GM21526 (cell line): Measurements from ENCODE around the gene SFMBT2.

Source experiments
- ATAC-seq: cut with Tn5 transposase; IDR thresholded peaks from one replicate; pipeline ENCODE4 v1.9.1; 2021; ENCODE audit warnings: moderate library complexity; ENCODE audit not compliant: unreplicated experiment, low FRiP score

SFMBT2 gene

DNA sequence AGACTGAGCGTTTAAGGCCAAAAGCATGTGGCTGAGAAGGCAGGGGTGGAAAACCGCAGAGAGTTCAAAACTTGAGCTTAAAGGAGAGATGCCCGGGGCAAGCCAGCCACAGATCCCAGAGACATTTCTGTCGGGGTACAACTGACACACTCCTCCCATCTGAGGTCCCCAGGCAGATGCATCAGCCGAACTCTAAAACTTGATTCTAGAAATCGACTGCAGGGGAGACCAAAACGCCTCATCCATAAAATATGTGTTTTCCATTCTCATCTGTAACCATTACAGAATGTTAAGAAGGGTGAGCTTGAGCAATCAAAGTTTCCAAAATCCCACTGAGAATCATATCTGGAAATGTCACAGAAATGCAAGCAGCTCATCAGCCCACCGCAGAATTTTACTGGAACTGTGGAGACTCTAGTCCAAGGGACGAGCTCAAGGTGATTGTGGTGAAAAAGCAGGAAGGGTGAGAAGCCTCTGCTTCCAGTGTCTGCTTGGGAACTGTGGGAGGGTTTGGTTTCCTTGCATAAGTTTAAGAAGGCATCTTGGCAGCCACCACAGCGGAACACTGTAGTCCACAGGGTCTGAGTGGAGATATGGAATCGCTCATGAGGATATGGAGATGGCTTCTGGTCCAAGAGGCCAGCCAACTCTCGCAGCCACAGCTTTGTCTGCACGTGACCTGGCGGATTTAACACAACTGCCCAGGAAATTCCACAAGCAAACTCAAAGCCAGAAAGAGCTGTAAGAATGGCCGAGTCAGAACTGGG, 249.2 kb downstream of the SFMBT2 start:
- no peak for ATAC-seq

DNA sequence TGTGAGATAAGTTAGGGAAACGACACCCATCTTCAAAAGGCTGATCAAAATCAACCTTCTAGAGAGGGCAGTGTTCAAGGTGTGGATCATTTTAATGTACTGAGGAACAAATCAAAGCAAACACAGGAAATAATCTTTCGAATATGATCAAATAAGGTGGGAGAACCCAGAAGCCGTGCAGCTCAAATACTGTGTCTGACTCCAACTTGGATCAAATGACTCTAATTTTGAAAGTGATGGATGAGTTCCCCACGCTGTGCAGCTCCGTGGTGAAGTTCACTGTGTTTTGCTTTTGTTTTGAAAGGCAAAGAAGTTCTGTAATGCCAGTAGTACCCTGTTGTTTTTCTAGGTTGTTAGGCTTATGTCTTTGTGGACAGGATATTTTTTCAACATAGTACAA, 250.9 kb downstream of the SFMBT2 start:
- ATAC-seq, result no peak

DNA sequence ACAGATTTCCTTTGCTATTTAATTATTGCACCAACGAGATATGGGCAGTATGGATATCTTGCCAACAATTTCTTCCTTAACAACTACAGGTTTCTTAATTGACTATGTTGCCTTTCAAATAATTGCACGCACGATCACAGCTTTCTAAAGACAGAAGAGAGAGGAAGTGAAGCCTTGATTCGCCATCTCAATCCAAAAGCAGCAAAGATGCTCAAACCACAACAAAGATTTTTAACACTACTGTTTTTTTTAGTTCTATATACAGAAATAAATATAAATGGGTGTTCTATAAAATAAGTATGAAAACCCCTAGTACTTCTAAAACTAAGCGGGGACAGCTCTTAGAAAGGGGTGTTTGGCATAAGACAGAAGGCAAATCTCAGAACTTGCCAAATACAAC, 251.3 kb downstream of the SFMBT2 start:
- no peak for ATAC-seq

DNA sequence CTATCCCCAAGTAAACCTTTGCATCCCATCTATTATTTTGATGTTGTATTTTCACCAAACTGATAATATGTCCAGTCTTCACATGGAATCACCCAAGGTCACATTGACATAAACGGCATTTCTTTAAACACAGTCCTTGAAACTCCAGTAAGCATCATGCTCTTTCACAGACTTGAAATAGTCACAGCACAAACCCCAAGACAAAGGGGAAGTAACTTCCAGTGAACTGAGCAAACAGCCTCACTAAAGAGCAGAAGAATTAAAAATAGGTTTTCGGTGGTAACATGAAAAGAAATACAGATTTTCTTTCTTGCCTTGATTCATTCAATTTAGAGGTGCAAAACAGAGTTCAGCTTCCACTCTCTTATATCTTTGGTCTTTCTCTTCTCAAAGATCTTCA, 253.7 kb downstream of the SFMBT2 start:
- ATAC-seq, result no peak

DNA sequence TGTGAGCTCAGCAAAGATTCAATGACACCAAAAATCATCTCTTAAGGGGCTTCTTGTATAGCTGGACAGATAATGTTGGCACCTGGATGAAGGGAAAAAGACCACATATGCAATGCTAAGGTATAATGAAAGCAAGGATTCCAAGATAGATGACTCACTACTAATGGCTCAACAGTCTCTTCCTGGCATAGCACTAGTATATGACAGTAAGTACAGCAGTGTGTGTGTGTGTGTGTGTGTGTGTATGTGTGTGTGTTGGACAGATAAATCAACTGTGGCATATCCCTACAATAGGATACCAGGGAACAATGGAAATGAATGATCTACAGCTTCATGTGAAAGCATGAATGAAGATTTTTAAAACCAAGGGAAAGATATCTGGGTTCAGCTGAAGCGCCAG, 257.1 kb downstream of the SFMBT2 start:
- ATAC-seq, result no peak

DNA sequence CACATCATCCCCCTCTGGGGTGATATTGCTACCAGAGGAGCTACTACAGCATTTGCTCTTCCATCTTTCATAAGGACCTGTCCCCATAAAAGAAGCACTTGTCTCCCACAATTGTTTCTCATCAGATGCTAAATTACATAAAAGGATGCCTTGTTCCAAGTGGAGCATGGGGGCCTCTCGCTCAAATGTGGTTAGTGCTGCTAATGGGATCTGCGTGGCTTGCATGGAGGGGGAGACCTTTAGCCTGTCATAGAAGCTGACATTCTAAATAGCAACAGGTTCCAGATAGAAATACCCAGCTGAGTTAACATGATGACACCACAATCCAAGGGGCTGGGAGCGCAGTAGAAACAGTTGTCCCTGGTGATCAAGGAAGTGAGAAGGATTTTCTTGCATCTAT, 257.9 kb downstream of the SFMBT2 start:
- no peak for ATAC-seq

DNA sequence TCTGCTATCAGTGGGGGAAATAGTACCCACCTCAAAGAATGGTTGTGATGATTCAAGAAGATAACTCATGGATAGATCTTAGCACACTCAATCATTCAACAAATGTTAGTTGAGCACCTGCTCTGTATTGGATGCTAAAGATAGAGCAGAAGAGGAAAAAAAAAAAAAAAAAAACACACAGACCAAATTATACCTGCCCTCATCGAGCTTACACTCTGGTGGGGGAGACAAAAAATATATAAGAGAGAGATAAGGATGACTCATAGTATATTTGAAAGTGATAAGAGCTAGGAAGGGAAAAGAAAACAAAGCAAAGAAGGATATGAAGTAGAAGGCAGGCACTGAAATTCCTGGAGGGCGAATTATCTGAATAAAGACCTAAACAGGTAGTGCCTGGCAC, 258.5 kb downstream of the SFMBT2 start:
- ATAC-seq, result no peak

DNA sequence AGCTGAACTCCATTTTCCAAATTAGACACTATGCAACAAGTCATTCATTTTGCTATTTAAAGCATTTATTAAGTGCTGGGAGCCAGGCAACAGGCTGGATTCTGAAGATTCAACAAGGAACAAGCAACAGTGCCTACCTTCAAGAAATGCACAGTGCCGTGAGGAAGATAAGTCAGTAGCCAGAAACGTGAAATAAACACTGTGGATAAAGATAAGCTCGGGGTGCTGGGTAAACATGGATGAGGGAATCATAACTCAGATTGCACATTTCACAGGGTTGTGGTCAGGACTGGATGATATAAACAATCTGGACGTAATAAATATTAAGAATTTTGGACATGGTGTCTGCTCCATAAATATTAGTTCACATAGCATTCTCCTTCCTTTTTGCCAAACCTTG, 259.3 kb downstream of the SFMBT2 start:
- no peak for ATAC-seq

DNA sequence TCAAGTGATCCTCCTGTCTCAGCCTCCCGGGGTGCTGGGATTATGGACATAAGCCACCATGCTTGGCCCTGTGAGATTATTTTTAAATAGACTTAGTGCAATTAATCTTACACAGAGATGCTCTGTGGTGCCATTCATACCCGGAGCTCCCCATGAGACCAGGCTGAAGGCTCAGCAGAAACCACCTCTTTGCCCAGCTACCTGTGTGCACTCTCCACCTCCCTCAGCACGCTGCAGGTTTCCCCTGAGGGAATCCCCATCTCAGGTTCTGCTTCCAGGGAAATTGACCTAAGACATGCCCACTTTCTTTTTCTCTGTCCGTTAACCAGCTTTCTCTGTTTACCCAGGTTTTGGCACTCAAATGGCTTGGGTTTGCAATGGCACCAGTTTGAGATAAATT, 260.5 kb downstream of the SFMBT2 start:
- no peak for ATAC-seq

DNA sequence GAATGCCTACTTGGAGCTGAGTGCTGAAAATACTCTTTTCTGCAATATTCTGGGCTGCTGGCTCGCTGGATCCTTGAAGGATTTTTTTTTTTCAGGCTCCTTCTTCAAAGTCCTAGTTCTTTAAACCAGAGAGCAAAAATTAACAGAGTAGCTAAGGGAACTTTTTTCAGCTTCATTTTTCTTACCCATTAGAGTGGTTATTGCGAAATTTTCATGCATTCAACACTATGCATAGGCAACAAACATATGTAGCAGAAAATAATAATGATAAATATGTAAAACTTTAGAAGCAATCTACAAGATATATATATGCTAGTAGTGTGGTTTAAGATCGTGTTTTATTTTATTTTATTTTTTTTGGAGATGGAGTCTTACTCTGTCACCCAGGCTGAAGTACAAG, 264.6 kb downstream of the SFMBT2 start:
- no peak for ATAC-seq

DNA sequence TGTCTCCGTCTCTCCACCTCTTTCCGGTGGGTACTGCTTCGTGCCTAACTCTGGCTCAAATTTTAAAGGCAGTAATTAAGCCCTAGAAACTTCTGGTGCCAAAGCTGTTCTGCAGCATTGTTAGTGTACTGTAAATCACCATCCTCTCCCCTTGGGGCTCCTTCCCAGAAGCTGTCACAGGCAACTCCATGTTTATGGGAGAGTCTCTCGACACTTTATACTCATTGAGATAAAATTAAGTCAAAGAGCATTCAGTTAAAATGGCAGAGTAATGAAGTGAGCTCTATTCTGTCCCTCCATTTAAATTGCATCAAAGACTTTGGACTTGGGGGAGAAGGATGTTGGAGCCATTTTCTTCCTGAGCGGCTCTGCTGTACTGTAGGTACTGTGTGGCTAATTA, 274.8 kb downstream of the SFMBT2 start:
- no peak for ATAC-seq

DNA sequence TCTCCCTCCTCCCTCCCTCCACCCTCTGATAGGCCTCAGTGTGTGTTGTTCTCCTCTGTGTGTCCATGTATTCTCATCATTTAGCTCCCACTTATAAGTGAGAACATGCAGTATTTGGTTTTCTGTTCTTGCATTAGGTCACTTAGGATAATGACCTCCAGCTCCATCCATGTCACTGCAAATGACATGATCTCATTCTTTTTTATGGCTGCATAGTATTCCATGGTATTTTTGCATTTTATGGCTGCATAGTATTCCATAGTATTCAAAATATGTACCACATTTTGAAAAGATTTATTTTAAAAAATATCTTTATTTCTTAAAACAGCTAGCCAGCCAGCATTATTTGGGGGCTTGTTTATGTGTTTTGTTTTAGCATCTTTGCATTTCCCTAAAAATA, 275.6 kb downstream of the SFMBT2 start:
- no peak for ATAC-seq

DNA sequence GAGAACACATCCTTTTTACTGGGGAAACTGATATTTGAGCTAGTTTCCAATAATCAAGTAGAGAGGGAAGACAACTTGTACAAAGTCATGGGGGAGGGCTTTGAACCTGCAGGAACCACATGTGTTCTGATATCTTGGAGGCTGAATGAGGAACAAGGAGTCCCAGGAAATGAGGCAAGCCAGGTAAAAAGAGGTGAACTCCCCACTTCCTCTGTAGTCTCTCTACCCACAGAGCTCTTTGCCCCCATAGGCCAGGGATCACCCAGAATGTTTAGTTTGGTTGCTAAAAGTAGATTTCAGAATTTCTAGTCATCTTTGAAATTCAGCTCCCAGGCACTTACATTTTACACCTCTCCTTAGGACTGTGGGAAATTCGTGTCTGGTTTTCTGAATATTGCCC, 276.4 kb downstream of the SFMBT2 start:
- ATAC-seq, result no peak

DNA sequence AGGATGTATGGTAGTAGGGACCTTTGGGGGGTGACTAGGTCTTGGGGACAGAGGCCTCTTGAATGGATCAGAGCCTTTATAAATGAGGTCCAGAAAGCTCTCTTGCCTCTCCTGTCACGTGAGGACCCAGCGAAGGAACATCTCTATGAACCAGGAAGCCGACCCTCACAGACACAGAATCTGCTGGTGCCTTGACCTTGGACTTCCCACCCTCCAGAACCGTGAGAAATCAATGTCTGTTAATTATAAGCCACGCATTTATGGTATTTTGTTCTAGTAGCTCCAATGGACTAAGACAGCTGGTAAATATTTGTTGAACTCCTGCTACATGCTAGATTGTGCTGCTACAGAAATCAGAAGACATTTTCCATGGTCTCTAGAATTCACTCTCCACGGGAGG, 276.9 kb downstream of the SFMBT2 start:
- ATAC-seq, result no peak

DNA sequence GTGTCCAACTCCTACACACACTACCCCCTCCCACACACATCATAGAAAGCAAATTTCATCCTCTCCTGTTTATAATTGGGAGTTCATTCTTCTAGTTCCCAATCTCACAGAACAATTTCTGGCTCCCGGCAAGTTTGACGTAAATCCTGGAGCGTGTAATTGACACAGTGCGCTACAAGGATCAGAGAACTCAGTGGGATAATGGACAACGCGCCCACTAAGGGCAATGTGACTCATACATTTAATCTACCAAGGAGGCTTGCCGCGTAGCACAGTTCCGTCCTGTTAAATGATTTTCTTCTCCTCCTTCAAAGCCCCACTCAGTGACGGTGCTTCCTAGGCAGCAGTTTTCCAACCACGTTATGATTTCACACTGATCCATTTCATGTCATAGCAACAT, 277.6 kb downstream of the SFMBT2 start:
- no peak for ATAC-seq

DNA sequence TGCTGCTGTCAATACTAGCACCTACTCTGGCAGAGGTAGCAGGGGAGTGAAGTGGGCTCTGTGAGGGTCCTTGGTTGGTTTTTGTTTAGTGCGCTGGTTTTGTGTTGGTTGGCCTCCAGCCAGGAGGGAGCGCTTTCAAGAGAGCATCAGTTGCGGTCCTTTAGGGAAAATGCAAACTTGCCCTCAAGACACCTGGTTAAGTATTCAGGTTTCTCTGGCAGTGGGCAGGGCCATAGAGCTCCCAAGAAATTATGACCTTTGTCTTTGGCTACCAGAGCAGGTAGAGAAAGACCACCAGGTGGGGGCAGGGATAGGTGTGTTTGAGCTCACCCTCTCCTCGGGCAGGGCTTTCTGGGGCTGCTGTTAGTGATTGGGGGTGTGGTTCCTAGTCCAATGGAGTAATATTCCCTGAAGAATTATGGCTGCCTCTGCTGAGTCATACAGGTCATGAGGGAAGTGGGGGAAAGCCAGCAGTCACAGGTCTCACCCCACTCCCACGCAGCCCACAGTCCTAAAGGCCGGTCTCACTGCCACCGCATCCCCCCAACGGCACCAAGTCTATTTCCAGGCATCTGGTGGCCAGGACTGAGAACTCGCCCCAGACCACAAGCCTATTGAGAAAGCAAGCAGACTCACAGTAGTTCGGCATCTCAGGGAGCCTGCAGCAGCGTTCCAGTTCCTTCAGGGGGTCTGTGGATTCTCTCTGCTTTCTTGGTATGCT, 280.5 kb downstream of the SFMBT2 start:
- no peak for ATAC-seq

DNA sequence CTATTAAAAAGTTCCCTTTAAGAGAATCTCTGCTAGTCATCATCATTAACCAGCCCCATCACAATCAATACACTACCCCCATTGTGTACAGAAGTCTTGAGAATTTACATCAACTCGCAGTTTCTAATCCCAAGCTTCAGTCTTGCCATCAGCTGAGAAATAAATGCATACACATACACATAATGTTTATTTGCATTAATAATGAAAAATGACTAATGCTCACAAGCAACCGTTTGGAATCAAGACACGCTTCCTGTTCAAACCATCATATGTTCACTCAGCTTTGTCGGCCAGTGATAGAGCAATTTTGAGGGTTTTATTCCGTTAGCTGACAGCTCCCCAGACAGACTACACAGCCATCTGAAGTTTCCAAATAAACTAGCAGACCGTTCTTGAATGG, 287.1 kb downstream of the SFMBT2 start:
- no peak for ATAC-seq

DNA sequence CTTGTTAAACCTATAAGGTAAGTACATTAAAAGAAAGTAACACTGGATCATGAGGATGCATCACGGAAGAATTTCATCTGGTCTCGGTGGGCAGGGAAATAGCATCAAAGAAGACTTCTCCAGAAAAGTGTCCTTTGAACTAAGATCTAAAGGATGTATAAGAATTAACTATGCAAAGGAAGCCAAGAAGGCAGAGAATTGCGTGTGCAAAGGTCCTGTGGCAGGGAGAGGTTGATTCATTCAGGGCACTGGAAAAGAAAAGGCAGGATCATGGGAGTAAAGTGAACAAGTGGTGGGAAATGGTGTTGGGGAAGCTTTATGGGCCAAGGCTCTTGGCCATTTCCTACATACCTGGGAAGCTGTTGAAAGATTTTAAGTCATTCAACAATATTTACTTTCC, 288.3 kb downstream of the SFMBT2 start:
- ATAC-seq, result no peak

DNA sequence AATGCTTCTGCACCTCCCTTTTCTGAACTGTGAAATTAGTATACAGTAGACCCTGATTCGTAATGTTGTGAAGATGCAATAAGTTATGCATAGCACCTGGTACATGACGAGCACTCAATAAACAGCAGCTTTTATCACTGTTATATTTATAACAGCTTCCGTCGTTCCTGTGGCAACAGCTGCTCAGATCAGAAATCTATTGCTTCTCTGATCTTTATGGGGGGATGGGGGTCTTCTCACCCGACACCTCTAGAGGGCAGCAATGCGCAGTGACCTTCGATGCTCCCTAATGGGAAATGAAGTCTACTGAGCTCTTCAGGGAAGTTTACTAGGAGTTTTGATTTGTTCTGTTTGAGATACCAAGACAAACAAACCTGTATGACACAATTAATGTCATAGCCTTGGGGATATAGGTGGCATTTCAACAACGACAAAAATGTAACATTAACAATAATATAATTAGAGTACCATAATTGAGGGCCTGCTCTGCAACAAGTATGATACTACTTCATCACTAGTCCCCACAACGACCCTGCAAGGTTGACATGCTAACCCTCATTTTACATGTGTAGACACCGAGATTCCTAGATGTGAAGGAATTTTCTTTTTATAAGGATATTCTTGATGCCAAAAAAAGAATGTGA, 289.6 kb downstream of the SFMBT2 start:
- no peak for ATAC-seq

DNA sequence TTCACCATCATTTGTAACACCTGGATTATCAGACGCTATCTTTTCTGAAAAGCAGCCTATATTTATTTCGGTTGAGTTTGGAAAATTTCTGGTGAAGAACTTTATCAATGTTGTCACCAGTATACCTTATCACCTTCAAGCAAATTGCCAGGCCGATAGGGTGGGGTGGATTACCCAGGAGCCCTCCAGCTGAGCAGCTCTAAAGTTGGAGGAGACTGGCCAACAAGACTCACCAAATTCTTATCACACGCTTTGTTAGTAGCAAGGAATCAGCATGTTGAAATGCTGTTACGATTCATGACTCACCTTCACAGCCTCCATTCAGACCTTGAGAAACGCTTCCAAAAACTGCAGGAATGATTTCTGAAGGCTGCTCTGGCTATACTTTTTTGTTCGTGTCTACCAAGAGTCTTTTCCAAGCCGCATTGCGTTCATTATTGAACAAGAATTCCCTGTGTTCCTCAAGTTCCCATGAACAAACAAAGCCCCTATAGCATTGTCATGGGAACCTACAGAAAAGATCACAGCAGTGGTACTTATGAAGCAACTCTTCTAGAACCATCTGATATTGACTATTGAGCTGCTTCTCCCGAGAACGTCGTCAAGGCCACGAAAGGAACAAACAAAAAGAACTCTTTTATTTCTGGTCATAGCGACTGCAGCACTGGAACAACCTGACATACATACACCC, 291.4 kb downstream of the SFMBT2 start:
- ATAC-seq, result no peak
